CD4-positive, CD25-positive, alpha-beta regulatory T cell (primary cell): ENCODE measurements around the gene C1QTNF9. TPM values are rescaled to one million over a fixed set of nuclear protein-coding genes. Genes with fewer than 3 reads are reported as not detected.
"Not testable (repeated sequence)": the region's sequence is repeated elsewhere in the genome, so short reads cannot be mapped to it uniquely, and the experiment has no call there.

Source experiments
- ATAC-seq, 2 donors: fragments of 150-1000 bp; cut with Tn5 transposase; one replicate each; pipeline ENCODE4 v1.10.0; 2021; ENCODE audit warnings: low read depth in 2 of 2, moderate number of reproducible peaks in 2 of 2, moderate library complexity in 1 of 2
- DNase-seq, 3 donors: peaks; one replicate each; pipeline versions ENCODE4 v3.0.0 to v3.0.0-alpha.2; 2012 to 2022; ENCODE audit warnings: mixed read lengths in 1 of 3
- H3K27ac ChIP-seq: one replicate; pipeline ENCODE4 v1.7.0; 2013; ENCODE audit warnings: mild to moderate bottlenecking, low read length; ENCODE audit not compliant: insufficient read depth, poor library complexity, severe bottlenecking
- H3K27me3 ChIP-seq: one replicate; pipeline ENCODE4 v1.7.0; 2013; ENCODE audit warnings: low read length; ENCODE audit not compliant: control insufficient read depth, insufficient read depth
- H3K36me3 ChIP-seq: one replicate; pipeline ENCODE4 v1.7.0; 2013; ENCODE audit warnings: mild to moderate bottlenecking, low read length, moderate library complexity; ENCODE audit not compliant: control insufficient read depth, insufficient read depth
- H3K4me1 ChIP-seq: 2 replicates; pipeline ENCODE4 v1.7.0; 2013; ENCODE audit warnings: mild to moderate bottlenecking, low read length; ENCODE audit not compliant: insufficient read depth, control insufficient read depth, poor library complexity, severe bottlenecking
- H3K4me3 ChIP-seq: one replicate; pipeline ENCODE4 v1.7.0; 2013; ENCODE audit warnings: low read depth, mild to moderate bottlenecking, low read length, moderate library complexity
- H3K9me3 ChIP-seq, 2 experiments: 1 replicate in 1 of 2; 2 replicates in 1 of 2; pipeline ENCODE4 v1.7.0; 2013; ENCODE audit warnings: low read length in 2 of 2, mild to moderate bottlenecking in 1 of 2, moderate library complexity in 1 of 2; ENCODE audit not compliant: control insufficient read depth in 2 of 2
- H3K27ac Mint-ChIP-seq, 3 donors: one replicate each; pipeline ENCODE4 v1.8.0; 2020 to 2022; ENCODE audit warnings: mild to moderate bottlenecking in 3 of 3, mixed read lengths in 3 of 3, moderate library complexity in 2 of 3
- H3K27me3 Mint-ChIP-seq: one replicate; pipeline ENCODE4 v1.8.0; 2022; ENCODE audit warnings: mild to moderate bottlenecking, mixed read lengths
- H3K36me3 Mint-ChIP-seq: one replicate; pipeline ENCODE4 v1.8.0; 2020; ENCODE audit warnings: mixed read lengths
- H3K4me1 Mint-ChIP-seq, 4 donors: one replicate each; pipeline ENCODE4 v1.8.0; 2020 to 2022; ENCODE audit warnings: mixed read lengths in 4 of 4, mild to moderate bottlenecking in 1 of 4
- H3K4me3 Mint-ChIP-seq, 4 donors: one replicate each; pipeline ENCODE4 v1.8.0; 2020 to 2022; ENCODE audit warnings: mild to moderate bottlenecking in 4 of 4, mixed read lengths in 4 of 4, moderate library complexity in 3 of 4
- H3K9me3 Mint-ChIP-seq, 7 donors: one replicate each; pipeline ENCODE4 v1.8.0; 2020 to 2022; ENCODE audit warnings: mixed read lengths in 7 of 7, mild to moderate bottlenecking in 3 of 7, moderate library complexity in 2 of 7
- polyA plus RNA-seq, 4 donors: library from polyadenylated mRNA; unstranded; fragments of 300-500 nt; fragmentation: Illumina TruSeq; gene quantifications; one replicate each; pipeline ENCODE4 v1.2.3, GENCODE V29; 2021
- total RNA-seq: library from RNA; stranded (reverse); gene quantifications from one replicate; pipeline ENCODE4 v1.2.3, GENCODE V29; 2022

The C1QTNF9 gene
- total and polyA plus RNA-seq, 5 donors from 2014 or later = 0.20 TPM; not detected in 4

DNA sequence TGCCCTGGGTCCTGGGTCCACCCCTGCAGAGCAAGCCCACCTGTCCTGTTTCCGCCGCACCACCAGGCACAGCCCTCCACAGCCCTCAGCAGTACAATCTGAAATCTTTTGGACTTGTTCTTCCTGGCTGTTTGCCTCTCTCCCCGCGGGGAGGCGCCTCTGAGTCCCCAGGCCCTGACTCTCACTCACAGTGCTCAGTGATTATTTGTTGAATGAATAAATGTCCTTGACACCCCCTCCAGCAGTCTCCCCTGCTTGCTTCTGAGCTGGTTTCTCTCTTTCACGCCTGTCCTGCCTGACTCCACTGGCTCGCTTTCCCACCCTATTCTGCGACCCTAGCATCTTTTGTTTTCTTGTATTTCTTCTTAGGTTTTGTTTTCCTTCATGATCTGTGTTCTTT, 56.9 kb downstream of the C1QTNF9 start:
- H3K27me3 ChIP-seq, ATAC-seq, H3K4me3 ChIP-seq, H3K36me3 Mint-ChIP-seq, H3K9me3 ChIP-seq, H3K27ac Mint-ChIP-seq, H3K36me3 ChIP-seq, H3K4me1 Mint-ChIP-seq, H3K4me1 ChIP-seq, H3K27ac ChIP-seq, H3K4me3 Mint-ChIP-seq, H3K9me3 Mint-ChIP-seq, DNase-seq: not testable (repeated sequence)
- peaks cover 18% of the 10 kb centered on the region for H3K27me3 Mint-ChIP-seq

DNA sequence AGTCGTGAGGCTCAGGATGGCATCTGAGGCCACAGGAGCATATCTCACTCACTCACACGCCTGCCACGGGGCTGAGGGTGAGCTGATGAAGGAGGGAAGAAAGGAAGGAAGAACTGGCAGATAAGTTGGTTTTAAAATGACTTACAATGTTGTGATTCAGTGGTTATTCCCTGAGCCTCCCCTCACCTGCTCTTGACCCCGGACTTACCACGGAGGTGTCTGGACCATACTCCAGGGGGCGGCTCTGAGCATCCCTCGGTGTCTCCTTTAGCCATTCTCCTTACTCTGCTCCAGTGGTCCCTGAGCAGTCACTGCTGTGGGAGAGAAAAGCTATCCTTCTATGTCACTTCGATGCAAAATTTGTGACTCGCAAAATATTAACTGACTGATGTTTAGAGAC, 61.9 kb downstream of the C1QTNF9 start:
- not testable (repeated sequence) for H3K4me1 Mint-ChIP-seq, DNase-seq, H3K9me3 ChIP-seq, H3K27ac ChIP-seq, H3K4me1 ChIP-seq, H3K27me3 ChIP-seq, ATAC-seq, H3K27ac Mint-ChIP-seq, H3K9me3 Mint-ChIP-seq, H3K36me3 ChIP-seq, H3K4me3 Mint-ChIP-seq, H3K4me3 ChIP-seq, H3K36me3 Mint-ChIP-seq
- peaks cover 33% of the 10 kb centered on the region for H3K27me3 Mint-ChIP-seq

Other genes with a start within 250 kb of the C1QTNF9 start
- 115 TPM for gene SPATA13, start 148.9 kb upstream of the C1QTNF9 start, total RNA-seq
- 100 to 1,000 TPM in 1 of 4 donors, 10 to 100 TPM in 3; 80.9 to 106 (median 87.3) TPM for gene SPATA13, start 148.9 kb upstream of the C1QTNF9 start, polyA plus RNA-seq
- 63.7 TPM for gene PARP4, start 203.2 kb downstream of the C1QTNF9 start, total RNA-seq
- gene PARP4, start 203.2 kb downstream of the C1QTNF9 start, polyA plus RNA-seq = 10 to 100 TPM; 61.4 to 71.8 (median 67.0) TPM